IPS-NIHi7 (cell line): Measurements from ENCODE around the gene SEMA3E.

Experiments
- DNase-seq: peaks from one replicate; pipeline ENCODE4 v3.0.0; 2012; ENCODE audit warnings: mixed read lengths; ENCODE audit errors: extremely low spot score

SEMA3E gene

GRCh38 chr7:83355143-83355542, 293.8 kb downstream of the SEMA3E start:
- no peak for DNase-seq

- peak; percentile 38 for DNase-seq
Measured at GRCh38 chr7:83347945-83348444, 300.9 kb downstream of the SEMA3E start.

DNA sequence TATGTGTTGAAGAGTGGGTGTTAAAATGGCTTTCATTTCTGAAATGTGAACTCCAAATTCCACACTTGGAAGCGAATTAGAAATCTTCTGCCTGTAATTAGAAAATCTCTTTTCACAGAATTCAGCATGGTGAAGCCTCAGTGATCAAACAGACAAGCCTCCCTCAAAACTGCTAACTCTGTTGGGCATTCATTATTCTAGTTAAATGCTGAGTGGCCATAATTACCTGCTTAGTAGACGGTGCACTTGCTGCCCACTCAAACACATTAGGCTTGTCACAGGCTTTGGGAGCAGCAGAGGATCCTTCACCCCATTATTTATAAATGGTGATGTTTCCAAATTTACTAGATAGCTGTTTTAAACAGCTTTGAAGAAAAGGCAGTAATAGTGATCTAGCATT, 309.0 kb downstream of the SEMA3E start:
- no peak for DNase-seq

DNA sequence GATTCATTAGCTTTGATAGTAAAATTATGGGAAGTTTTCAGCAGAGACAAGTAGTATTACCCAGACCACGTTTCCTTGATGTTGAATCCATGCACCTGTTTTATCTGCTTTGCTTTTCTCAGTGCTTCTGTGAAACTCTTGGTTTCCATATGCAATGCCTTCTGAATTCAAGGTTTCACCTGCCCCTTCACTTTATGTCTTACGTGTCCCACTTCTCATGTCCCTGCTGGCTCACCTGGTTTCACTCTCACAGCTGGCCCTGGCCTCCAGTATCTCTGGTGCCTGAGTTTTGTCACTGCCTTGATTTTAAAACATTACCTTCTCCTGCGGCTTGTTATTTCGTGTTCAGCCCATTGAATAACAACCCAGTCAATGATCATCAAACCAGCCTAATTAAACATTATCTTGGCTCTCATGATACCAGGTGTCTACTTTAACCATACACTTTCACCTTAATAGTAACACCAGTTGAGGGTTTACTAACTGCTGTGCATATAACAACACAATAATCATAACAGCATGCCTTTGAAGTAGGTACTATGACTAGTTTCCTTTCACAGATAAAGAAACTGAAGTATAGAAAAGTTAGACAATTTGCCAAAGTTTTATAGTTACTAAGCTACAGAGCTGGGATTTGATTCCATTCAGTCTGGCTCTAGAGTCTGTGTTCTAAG, 310.5 kb downstream of the SEMA3E start:
- no peak for DNase-seq

GRCh38 chr7:83337050-83337449, 311.9 kb downstream of the SEMA3E start:
- DNase-seq, result no peak

DNA sequence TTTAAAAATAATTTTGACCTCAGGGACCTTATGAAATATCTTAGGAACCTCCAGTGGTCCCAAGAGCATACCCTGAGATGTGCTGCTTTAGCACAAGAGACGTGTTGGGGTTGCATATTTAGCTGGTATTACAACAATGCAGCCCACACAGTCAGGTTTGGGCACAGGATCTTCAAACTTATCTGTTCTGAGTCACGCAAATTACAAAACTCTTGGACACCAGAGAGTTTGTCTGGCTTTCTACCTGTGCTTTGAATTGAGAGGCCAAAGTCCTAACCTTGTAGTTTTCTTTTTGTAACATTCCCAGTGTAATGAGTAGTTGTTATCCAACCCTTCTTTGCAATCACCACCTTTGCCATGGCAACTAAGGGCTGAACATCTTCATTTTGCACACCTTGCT, 322.7 kb downstream of the SEMA3E start:
- DNase-seq, result no peak

- no peak for DNase-seq
Measured at GRCh38 chr7:83325083-83325482, 323.9 kb downstream of the SEMA3E start.

GRCh38 chr7:83324596-83324995, 324.3 kb downstream of the SEMA3E start:
- no peak for DNase-seq

DNA sequence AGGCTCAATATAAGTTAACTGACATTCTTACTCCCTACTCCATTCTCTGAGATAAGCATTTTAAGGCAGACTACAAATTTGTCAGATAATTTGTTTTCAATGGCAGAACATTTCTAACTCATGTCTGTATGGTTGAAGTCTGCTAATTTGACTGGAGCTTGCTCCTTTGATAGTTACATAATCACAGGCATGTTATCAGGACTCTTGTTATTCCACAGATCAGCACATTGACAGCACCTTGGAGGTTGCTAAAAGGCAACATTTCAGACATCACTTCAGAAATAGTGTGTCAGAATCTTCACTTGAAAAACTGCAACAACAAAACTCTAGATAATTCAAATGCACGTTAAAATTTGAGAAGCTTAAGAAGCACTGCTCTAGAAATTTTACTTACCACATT, 327.9 kb downstream of the SEMA3E start:
- DNase-seq, result no peak

DNA sequence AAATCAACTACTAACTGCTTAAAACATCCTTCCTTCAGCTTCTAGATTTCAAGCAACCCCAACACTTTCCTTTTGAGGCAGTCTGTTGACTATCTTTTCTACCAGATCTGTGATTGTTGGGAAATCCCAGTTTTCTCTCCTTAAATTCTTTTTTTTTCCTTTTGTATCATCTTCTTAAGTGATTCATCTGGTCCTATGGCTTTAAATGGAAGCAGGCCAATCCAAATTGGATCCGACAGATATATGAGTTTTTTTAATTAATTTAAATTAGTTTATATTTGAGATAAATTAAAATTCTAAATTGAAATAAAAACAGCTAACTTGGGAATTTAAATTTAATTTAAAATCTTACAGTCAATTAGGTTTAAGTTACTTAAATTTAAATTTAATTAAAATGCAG, 335.0 kb downstream of the SEMA3E start:
- DNase-seq, result no peak
